SU-DHL-6 (cell line): ENCODE results near the gene CTNNA2.

Experiments
- CTCF ChIP-seq: fragments of 200-600 bp; sonication (generic); IDR thresholded peaks from one replicate; pipeline ENCODE4 v1.5.1; 2017; ENCODE audit warnings: antibody characterized with exemption, mild to moderate bottlenecking, low read length, moderate library complexity; ENCODE audit not compliant: insufficient read depth, poor library complexity, severe bottlenecking
- EZH2phosphoT487 ChIP-seq: fragments of 200-600 bp; sonication (generic), shearing (Covaris generic); conservative IDR thresholded peaks from 2 replicates; pipeline ENCODE4 v1.6.1; 2018; ENCODE audit warnings: mild to moderate bottlenecking, antibody characterized with exemption, low read length, moderate library complexity, mixed read lengths

GRCh38 chr2:79638410-79638809 is 125.6 kb downstream of the CTNNA2 start:
- TF ChIP-seq CTCF (no peak), EZH2phosphoT487 (no peak)
